DOHH2 (cell line): Measurements from ENCODE around the gene ARID1B.

Source experiments
- CTCF ChIP-seq: fragments of 200-600 bp; sonication (generic); IDR thresholded peaks from one replicate; pipeline ENCODE4 v1.5.1; 2014; ENCODE audit warnings: antibody characterized with exemption, mild to moderate bottlenecking, low read depth, low read length; ENCODE audit not compliant: poor library complexity, severe bottlenecking
- EZH2phosphoT487 ChIP-seq: fragments of 200-600 bp; sonication (generic); IDR thresholded peaks from 2 replicates; pipeline ENCODE4 v1.6.1; 2017; ENCODE audit warnings: borderline replicate concordance, mild to moderate bottlenecking, antibody characterized with exemption, low read length, moderate library complexity, mixed read lengths

GRCh38 chr6:157095084-157095483 is 317.9 kb downstream of the ARID1B start:
- no peak for TF ChIP-seq CTCF
- no peak for TF ChIP-seq EZH2phosphoT487
